Embryonic facial prominence (tissue), 1 donor: Measurements from ENCODE around the gene ZNF3.

ENCODE experiments used
- DNase-seq: peaks from one replicate; pipeline ENCODE4 v3.0.0-alpha.2; 2016; ENCODE audit errors: extremely low spot score

The ZNF3 gene

DNA sequence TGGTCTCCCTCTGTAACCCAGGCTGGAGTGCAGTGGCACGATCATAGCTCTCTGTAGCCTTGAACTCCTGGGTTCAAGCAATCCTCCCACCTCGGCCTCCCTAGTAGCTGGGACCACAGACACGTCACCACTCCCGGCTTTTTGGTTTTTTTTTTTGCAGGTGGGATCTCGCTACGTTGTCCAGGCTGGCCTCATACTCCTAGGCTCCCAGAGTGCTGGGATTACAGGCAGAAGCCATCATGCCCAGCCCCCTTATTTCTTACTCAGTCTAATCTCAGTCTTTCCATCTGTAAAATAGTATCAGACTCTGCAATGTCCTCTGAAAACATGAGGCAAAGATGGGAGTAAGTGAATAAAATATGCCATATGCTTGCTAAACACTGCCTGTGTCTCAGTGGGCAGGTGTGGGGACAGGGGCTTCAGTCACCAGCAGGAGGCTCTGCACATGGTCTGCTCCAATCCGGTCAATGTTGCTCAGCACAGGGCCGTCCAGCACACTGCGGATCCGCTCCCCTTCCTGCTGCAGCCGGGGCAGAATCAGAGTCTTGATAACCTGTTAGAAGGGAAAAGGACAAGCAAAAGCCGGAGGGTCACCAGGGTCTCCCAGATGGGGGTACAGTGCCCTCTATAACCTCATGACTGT, 28.1 kb upstream of the ZNF3 start:
- no peak for DNase-seq

DNA sequence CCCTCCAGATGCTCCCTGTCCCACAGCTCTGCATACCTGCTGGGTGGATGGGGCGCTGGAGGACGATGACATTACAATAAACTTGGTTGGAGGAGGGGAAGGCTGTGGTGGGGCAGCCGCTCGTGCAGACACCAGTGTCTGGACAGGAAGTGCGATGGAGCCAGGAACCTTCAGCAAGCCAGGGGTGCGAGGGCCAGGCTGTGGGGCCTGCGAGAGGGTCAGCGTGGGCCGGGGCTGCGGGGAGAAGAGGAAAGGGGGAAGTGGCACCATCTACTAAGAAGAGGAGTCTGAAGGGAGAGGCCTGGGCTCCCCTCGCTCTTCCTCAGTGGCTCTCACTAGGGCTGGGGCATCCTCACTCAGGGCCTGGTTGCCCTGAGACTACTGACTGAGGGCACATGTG, 26.4 kb upstream of the ZNF3 start:
- no peak for DNase-seq

GRCh38 chr7:100107125-100107737, 25.7 kb upstream of the ZNF3 start:
- DNase-seq = no peak

DNA sequence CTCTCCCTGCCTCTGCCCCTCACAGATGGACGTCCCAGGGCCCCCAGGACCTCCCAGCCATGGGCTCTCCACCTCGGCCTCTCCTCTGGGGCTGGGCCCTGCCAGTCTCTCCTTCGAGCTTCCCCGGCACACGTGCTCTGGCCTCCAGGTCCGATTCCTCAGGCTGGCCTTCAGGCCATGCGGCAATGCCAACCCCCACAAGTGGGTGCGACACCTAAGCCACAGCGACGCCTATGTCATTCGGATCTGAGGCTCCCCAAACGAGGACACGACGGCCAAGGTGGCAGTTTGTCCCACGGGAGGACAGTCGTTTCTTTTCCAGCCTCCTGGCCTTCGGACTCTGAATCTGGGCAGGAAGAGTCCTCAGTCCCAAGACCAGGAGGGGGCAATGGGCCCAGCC, 25.1 kb upstream of the ZNF3 start:
- DNase-seq = no peak

DNA sequence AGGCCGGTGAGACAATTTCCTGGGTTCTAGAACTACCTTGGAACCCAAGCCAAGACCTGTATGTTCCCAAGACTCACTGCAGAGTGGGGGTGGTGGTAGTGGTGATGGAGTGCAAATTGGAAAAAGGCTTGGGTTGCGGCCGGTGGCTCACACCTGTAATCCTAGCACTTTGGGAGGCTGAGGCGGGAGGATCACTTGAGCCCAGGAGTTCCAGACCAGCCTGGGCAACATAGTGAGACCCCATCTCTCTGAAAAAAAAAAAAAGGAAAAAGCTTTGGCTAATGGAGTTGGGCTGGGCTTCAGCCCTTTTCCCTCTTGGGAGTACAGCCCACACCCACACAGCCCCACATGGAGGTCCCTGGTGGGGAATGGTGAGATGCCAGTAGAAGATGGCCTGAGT, 24.0 kb upstream of the ZNF3 start:
- DNase-seq = no peak

GRCh38 chr7:100102950-100103840, 21.7 kb upstream of the ZNF3 start:
- no peak for DNase-seq

DNA sequence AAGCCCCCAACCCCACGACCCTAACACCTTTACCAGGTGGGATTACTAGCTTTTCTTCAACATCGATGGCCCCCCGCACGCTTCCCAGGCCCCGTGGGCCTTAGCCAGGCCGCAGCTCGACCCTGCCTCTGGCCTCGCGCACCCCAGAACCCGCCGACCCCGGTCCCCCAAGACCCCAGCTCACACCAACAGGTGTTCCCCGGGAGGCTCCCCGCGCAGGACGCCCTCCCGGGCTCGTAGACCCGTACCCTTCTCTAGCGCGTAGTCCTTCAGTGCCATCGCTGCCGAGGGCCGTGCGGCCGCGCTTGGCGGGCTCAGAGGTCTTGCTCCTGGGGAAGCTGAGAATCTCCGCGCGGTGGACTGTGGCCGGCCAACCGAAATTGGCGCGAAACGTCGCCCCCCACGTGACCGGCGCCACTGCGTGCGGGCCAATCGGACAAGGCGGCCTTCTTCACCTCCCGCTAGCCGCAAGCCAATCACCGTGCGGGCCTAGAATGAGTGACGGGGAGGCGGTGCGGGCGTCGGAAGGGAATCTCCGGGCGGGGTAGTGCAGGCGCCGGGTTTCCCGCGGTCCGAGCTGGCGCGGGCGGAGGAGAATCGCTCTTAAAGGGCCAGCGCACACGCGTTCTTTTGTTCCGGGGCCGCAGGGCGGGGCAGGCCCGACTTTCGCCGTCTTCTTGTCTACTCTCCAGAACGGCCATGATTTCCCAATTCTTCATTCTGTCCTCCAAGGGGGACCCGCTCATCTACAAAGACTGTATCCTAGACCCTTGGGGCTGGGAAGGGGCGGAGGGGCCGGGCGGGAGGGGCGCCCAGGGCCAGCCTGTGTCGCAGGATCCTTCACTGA, 19.7 kb upstream of the ZNF3 start, which contains the start of the genes AP4M1 and MCM7:
Gene AP4M1 (plus strand): TSS at position 628 of the 847 bp plus-strand sequence. CDS start 72 bp downstream, at position 700.
Gene MCM7 (minus strand): TSS at position 382 of the 847 bp plus-strand sequence. CDS start 103 bp downstream, at position 279.
- peak; percentile 96 for DNase-seq

DNA sequence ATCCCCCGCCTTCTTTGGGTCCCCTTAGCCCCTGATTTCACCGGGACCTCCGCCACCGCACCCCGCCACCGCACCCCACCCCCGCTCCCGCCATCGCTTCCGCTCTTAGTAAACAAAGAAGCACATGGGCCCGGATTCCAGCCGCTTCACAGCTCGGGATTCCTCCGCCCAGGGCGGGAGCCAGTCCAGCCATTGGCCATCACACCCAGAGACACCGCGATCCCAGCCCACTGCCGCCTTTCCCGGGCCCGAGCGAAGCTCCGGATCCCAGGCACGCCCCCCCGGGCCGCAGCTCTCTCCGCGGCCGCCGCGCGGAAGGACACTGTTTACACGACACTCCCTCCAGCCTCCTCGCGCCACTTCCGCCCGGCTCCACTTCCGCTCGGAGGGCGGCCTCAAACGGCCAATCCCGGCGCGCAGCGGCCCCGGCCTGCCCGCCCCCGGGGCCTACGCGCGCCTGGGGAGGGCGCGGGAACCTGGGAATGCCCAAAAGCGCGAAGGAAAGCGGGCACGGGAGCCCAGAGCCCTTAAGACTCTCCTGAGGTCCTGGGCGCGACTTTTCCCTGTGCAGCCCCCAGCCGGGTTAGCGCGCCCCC, 19.0 kb upstream of the ZNF3 start:
- peak; percentile 88 for DNase-seq

DNA sequence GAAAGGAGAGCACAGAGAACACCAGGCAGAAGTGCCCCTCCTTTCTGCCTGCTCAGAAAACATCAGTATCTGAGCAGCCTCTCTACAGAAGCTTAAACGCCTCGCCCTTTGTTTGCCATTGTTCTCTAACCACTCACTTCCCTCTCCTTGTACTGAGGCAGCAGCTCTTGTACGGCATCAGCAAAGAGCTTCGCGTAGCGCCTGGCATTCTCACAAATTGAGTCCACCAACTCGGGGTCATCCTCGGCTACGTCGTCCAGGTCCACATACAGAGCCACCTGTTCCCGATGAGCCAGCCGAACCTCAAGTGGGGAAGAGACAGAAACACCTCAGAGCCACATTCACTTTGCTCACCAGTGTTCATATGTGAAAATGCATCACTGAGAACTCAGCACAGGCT, 17.9 kb upstream of the ZNF3 start:
- DNase-seq = no peak

DNA sequence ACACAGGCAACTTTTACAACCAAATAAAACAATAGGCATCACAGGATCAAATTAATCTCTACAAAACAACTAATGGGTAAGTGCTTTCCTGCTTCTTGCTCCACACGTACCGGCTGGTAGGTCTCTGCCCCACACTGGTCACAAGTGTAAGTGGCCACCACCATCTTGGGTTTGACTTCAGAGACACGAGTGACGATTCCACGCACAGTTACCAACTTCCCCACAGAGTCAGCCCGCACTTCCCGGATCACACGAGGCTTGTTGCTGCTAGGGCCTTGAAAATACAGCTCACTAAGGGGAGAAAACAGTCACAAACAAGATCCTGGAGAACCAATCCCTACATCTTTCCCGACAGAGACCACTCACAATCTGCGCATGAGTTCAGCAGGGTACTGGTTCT, 17.4 kb upstream of the ZNF3 start:
- no peak for DNase-seq

GRCh38 chr7:100095704-100096103, 14.2 kb upstream of the ZNF3 start:
- no peak for DNase-seq

DNA sequence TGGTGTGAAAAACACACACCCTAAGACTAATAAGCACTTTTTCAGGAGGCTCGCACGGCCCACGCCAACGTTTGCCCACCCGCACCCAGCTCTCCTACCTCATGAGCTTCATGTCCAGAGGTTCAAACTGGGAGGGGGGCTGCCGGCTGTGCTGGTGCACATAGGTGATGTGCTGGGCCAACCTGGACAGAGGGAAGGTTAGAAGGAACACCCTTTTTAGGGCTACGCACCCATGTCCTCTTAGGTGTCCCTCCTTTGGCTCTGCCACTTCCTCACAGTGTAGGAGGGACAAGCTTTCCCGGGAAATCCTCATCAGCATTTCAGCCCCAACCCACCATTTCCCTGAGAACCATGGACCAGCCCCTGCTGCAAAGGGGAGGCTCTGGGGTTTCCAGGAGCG, 13.8 kb upstream of the ZNF3 start:
- DNase-seq = no peak

GRCh38 chr7:100093925-100094486, 12.5 kb upstream of the ZNF3 start:
- no peak for DNase-seq

GRCh38 chr7:100093498-100093897, 12.0 kb upstream of the ZNF3 start:
- no peak for DNase-seq

- DNase-seq = no peak
These were observed 11.5 kb upstream of the ZNF3 start for GRCh38 chr7:100093054-100093453.

DNA sequence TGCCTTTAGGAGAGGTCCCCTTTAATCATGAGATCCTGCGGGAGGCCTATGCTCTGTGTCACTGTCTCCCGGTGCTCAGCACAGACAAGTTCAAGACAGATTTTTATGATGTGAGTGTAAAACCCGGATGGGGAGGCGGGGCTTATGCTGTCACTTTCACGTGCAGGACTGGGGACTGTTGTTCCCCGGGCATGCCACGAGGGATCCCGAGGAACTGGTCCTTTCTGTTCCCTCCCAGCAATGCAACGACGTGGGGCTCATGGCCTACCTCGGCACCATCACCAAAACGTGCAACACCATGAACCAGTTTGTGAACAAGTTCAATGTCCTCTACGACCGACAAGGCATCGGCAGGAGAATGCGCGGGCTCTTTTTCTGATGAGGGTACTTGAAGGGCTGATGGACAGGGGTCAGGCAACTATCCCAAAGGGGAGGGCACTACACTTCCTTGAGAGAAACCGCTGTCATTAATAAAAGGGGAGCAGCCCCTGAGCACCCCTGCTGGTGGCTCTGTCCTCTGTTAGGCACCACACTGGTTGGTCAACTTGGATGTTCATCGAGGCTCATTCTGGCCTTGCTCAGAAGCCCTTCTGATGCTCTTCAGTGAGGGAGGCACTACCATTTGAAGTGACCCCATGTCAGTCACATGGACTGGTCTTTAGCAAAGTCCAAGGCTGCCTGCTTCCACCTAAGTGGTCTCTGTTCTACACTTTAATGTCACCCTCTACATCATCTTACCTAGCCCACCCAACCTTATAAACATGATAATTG, 10.1 kb upstream of the ZNF3 start:
- DNase-seq = no peak

DNA sequence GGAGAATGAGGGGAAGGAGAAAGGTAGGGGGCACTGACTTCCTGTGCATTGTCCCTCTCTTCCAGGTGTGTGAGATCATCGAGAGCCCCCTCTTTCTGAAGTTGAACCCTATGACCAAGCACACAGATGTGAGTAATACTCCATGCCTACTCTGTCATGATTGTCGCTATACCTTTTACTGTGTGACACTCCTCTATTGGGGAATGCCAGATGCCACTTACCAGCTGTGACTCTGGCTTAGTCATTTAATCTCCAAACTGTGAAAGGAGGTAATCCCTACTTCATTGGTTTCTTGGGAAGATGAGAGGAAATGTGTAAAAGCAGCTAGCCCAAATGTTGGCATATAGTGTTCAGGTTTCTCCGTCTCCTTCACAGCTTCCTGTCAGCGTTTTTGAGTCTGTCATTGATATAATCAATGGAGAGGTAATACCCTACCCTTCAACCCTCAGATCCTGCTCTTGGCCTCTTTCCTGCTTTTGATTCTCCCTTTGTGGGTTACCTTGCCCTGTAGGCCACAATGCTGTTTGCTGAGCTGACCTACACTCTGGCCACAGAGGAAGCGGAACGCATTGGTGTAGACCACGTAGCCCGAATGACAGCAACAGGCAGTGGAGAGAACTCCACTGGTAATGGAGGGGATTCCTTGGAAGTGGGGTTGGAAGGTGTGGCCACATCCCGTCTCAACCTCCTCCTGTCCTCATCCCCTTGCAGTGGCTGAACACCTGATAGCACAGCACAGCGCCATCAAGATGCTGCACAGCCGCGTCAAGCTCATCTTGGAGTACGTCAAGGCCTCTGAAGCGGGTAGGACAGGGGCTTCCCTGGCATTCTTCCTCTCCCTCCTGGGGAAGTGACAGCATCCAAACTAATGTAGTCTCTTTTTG, 9.2 kb upstream of the ZNF3 start:
- no peak for DNase-seq

DNA sequence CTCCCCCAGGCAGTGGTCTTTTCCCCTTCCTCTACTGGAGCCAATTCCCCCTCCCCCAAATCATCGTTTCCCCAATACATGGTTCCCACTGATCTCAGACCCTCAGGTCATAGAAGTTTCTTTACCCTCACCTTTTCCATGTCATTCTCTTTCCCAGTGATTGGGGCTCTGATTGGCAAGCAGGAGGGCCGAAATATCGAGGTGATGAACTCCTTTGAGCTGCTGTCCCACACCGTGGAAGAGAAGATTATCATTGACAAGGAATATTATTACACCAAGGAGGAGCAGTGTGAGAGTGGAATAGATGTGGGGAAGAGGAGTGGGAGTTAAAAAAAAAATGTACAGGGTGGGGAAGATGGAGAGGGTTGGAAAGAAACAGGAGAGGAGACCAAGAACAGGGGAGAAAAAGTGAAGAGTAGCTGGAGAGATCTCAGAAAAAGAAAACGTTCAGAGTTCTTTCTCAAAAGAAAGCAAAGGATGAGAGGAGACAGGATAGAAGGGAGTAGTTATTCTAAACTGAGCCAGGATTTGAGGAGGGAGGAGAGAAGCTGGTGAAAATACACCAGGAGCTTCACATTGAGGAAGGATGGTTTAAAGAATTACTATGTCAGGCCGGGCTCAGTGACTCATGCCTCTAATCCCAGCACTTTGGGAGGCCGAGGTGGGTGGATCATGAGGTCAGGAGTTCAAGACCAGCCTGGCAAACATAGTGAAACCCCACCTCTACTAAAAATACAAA, 8.1 kb upstream of the ZNF3 start:
- DNase-seq = no peak
